Upper lobe of left lung (tissue), 6 donors: ENCODE data around the gene ZNF503. TPM values are rescaled to one million over a fixed set of nuclear protein-coding genes. Genes with fewer than 3 reads are reported as not detected.

ENCODE experiments used
- ATAC-seq, 2 donors: fragments of 200-7000 bp; cut with Tn5 transposase; one replicate each; pipeline ENCODE4 v1.9.1; 2022; ENCODE audit warnings: mild to moderate bottlenecking in 2 of 2, moderate library complexity in 2 of 2; ENCODE audit not compliant: low FRiP score in 2 of 2
- DNase-seq, 2 donors: peaks; one replicate each; pipeline ENCODE4 v3.0.0-alpha.2; 2019 to 2020
- H3K27ac ChIP-seq, 4 donors: fragments of 200-600 bp; sonication (generic); one replicate each; pipeline ENCODE4 v1.5.1; 2016 to 2019
- H3K27me3 ChIP-seq, 4 donors: fragments of 200-600 bp; sonication (generic); one replicate each; pipeline ENCODE4 v1.5.1; 2017 to 2019
- H3K36me3 ChIP-seq, 4 donors: fragments of 200-600 bp; sonication (generic); one replicate each; pipeline ENCODE4 v1.5.1; 2016 to 2019
- H3K4me1 ChIP-seq, 4 donors: fragments of 200-600 bp; sonication (generic); one replicate each; pipeline ENCODE4 v1.5.1; 2018 to 2019
- H3K4me3 ChIP-seq, 4 donors: fragments of 200-600 bp; sonication (generic); one replicate each; pipeline ENCODE4 v1.5.1; 2017 to 2019; ENCODE audit warnings: mild to moderate bottlenecking in 2 of 4, moderate library complexity in 1 of 4
- H3K9me3 ChIP-seq, 4 donors: fragments of 200-600 bp; sonication (generic); one replicate each; pipeline ENCODE4 v1.5.1; 2018 to 2019
- EP300 ChIP-seq, 4 donors: sonication (generic); formaldehyde crosslinking; IDR thresholded peaks; one replicate each; pipeline ENCODE4 v1.5.1; 2017; ENCODE audit warnings: antibody characterized with exemption in 4 of 4, control low read depth in 2 of 4
- POLR2A ChIP-seq, 4 donors: fragments of 450-650 bp; IDR thresholded peaks; one replicate each; pipeline ENCODE4 v1.5.1; 2016 to 2017; ENCODE audit warnings: antibody characterized with exemption in 4 of 4, mild to moderate bottlenecking in 2 of 4
- POLR2AphosphoS5 ChIP-seq, 2 donors: sonication (generic); formaldehyde crosslinking; IDR thresholded peaks; one replicate each; pipeline ENCODE4 v1.5.1; 2017; ENCODE audit warnings: antibody characterized with exemption in 2 of 2
- WGBS, 2 donors: methylation state at CpG; one replicate each; pipeline ENCODE4 v1.1.5; 2017 to 2018; 5-methylcytosine and 5-hydroxymethylcytosine counted together
- total RNA-seq, 6 donors: library from RNA; depleted of rRNA in 4 of 6; stranded (reverse); fragments of >200 nt in 4 of 6; gene quantifications; one replicate each; pipeline versions ENCODE4 v1.1.0 to v1.2.1, GENCODE V29; 2016 to 2021
- TF ChIP-seq, protein P1 (sequence below), 6 experiments: fragments of 450-650 bp in 4 of 6; fragments of 200-600 bp in 2 of 6; sonication (generic) in 2 of 6; IDR thresholded peaks; one replicate each; pipeline ENCODE4 v1.5.1; 2016 to 2019; ENCODE audit warnings: antibody characterized with exemption in 6 of 6
- donor health status: DM: no; HTN: no; CAD: no; lungs with moderate emphysema.
- donor health status: DM: no; HTN: yes; CAD: no; lungs with severe emphysema.

The ZNF503 gene
- total RNA-seq, 6 donors from 2014 or later = 15.0 to 44.6 (median 23.5) TPM

DNA sequence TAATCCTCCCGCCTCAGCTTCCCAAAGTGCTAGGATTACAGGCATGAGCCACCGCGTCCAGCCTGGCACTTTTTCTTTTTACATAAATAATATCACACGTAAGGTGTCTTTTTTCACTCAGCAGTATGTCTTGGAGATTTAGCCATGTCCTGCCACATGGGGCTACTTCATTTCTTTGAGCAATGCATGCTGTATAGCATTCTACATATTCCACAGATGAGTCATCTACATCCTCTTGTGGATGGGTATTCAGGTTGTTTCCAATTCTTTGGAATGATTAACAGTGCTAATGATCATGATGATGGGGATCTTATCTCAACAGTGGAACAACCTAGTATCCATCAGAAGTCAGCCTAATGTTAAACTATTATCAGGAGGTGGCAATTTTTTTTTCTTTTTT lies 50.8 kb downstream of the ZNF503 start:
- Histone ChIP-seq H3K9me3 (peaks cover 0 to 4% (median 2%) of the 10 kb centered on the region in 4 donors), H3K27me3 (no peaks in the 10 kb centered on the region), H3K4me3 (no peak overlapping the region), H3K36me3 (no peaks in the 10 kb centered on the region), H3K27ac (no peak overlapping the region), H3K4me1 (no peaks in the 10 kb centered on the region)
- no peak for TF ChIP-seq POLR2A (IDR thresholded peaks at IDR 0.05)
- TF ChIP-seq, protein P1, sequence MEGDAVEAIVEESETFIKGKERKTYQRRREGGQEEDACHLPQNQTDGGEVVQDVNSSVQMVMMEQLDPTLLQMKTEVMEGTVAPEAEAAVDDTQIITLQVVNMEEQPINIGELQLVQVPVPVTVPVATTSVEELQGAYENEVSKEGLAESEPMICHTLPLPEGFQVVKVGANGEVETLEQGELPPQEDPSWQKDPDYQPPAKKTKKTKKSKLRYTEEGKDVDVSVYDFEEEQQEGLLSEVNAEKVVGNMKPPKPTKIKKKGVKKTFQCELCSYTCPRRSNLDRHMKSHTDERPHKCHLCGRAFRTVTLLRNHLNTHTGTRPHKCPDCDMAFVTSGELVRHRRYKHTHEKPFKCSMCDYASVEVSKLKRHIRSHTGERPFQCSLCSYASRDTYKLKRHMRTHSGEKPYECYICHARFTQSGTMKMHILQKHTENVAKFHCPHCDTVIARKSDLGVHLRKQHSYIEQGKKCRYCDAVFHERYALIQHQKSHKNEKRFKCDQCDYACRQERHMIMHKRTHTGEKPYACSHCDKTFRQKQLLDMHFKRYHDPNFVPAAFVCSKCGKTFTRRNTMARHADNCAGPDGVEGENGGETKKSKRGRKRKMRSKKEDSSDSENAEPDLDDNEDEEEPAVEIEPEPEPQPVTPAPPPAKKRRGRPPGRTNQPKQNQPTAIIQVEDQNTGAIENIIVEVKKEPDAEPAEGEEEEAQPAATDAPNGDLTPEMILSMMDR (IDR thresholded peaks at IDR 0.05) = no peak
- no peak for TF ChIP-seq POLR2AphosphoS5 (IDR thresholded peaks at IDR 0.05)
- no peak for TF ChIP-seq EP300 (IDR thresholded peaks at IDR 0.05)
- DNase-seq (no peak), ATAC-seq (no peak)
- WGBS, 2 donors = 95 to 99% methylated on average over 4 of the region's 4 CpGs

Other genes starting within 250 kb of the ZNF503 start
- 100 to 1,000 TPM in 3 of 6 donors, 10 to 100 TPM in 3; 54.5 to 137 (median 98.8) TPM for gene VDAC2, start 191.0 kb downstream of the ZNF503 start, total RNA-seq
- 10 to 100 TPM; 28.0 to 56.6 (median 35.6) TPM for gene COMTD1, start 165.8 kb downstream of the ZNF503 start, total RNA-seq
- 100 to 1,000 TPM in 1 of 6 donors, 10 to 100 TPM in 5; 12.8 to 185 (median 18.1) TPM for gene LRMDA, start 29.9 kb upstream of the ZNF503 start, total RNA-seq